Measurements from ENCODE around the gene GALNT8.

Gene GALNT8

GRCh38 chr12:4807813-4808212 lies 87.6 kb downstream of the GALNT8 start:
- no peaks in the 10 kb centered on the region for H3K27me3 ChIP-seq (ENCODE audit: insufficient read depth, low read depth, severe bottlenecking)
- DNase-seq = no peak
- TF ChIP-seq, protein P1, sequence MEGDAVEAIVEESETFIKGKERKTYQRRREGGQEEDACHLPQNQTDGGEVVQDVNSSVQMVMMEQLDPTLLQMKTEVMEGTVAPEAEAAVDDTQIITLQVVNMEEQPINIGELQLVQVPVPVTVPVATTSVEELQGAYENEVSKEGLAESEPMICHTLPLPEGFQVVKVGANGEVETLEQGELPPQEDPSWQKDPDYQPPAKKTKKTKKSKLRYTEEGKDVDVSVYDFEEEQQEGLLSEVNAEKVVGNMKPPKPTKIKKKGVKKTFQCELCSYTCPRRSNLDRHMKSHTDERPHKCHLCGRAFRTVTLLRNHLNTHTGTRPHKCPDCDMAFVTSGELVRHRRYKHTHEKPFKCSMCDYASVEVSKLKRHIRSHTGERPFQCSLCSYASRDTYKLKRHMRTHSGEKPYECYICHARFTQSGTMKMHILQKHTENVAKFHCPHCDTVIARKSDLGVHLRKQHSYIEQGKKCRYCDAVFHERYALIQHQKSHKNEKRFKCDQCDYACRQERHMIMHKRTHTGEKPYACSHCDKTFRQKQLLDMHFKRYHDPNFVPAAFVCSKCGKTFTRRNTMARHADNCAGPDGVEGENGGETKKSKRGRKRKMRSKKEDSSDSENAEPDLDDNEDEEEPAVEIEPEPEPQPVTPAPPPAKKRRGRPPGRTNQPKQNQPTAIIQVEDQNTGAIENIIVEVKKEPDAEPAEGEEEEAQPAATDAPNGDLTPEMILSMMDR (IDR thresholded peaks at IDR 0.05; ENCODE audit: low read depth, low read length) = no peak

DNA sequence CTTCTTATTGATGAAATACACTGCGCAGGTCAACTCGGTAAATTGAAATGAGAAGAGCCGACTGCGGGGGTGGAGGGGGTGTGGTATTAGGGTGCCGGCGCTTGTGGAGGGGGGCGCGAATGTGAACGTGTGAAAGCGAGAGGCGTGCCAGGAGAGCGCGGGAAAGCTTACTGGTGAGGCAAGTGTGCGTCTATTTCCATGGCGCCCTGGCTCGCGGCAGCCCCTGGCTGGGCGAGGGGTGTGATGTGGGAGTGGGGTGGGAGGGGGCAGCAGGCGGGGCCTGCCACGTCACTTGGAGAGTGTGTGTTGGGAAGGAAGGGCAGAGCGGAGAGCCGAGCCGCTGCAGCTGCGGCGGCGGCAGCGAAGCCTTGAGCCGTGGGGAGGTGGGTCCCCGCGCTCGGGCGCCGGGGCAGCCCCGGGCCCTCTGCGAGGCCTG lies 88.8 kb downstream of the GALNT8 start:
- Histone ChIP-seq H3K27ac (no peak overlapping the region), H3K27me3 (ENCODE audit: insufficient read depth, low read depth, severe bottlenecking) (no peaks in the 10 kb centered on the region), H3K9me3 (ENCODE audit: severe bottlenecking) (no peaks in the 10 kb centered on the region), H3K4me3 (ENCODE audit: low read depth, low read length) (peak overlapping the region; percentile 60), H3K36me3 (no peaks in the 10 kb centered on the region)
- DNase-seq = peak; percentile 58
- TF ChIP-seq, protein P1 (IDR thresholded peaks at IDR 0.05; ENCODE audit: low read depth, low read length) = no peak

More at GRCh38 chr12:4807813-4808212, 87.6 kb downstream of the GALNT8 start:
- Histone ChIP-seq H3K27ac (no peak overlapping the region), H3K4me3 (ENCODE audit: low read depth, low read length) (no peak overlapping the region), H3K9me3 (ENCODE audit: severe bottlenecking) (no peaks in the 10 kb centered on the region), H3K36me3 (no peaks in the 10 kb centered on the region)

GRCh38 chr12:4809449-4810218 lies 89.4 kb downstream of the GALNT8 start:
- peak overlapping the region; percentile 60 for H3K4me3 ChIP-seq (ENCODE audit: low read depth, low read length)
- H3K27ac ChIP-seq = no peak overlapping the region
- H3K27me3 ChIP-seq (ENCODE audit: insufficient read depth, low read depth, severe bottlenecking) = no peaks in the 10 kb centered on the region
- H3K9me3 ChIP-seq (ENCODE audit: severe bottlenecking) = no peaks in the 10 kb centered on the region
- TF ChIP-seq, protein P1 (IDR thresholded peaks at IDR 0.05; ENCODE audit: low read depth, low read length) = no peak
- DNase-seq = no peak
- H3K36me3 ChIP-seq = no peaks in the 10 kb centered on the region

- TF ChIP-seq, protein P1 (IDR thresholded peaks at IDR 0.05; ENCODE audit: low read depth, low read length) = no peak
- Histone ChIP-seq H3K27ac (no peak overlapping the region), H3K9me3 (ENCODE audit: severe bottlenecking) (no peaks in the 10 kb centered on the region), H3K36me3 (no peaks in the 10 kb centered on the region), H3K27me3 (ENCODE audit: insufficient read depth, low read depth, severe bottlenecking) (no peaks in the 10 kb centered on the region), H3K4me3 (ENCODE audit: low read depth, low read length) (no peak overlapping the region)
- no peak for DNase-seq
These were observed 90.0 kb downstream of the GALNT8 start for GRCh38 chr12:4810219-4810671.

- no peak for DNase-seq
- H3K9me3 ChIP-seq (ENCODE audit: severe bottlenecking) = no peaks in the 10 kb centered on the region
These were observed 92.6 kb downstream of the GALNT8 start for GRCh38 chr12:4812624-4813327.

More at GRCh38 chr12:4812624-4813327, 92.6 kb downstream of the GALNT8 start:
- no peak overlapping the region for H3K27ac ChIP-seq
- TF ChIP-seq, protein P1 (IDR thresholded peaks at IDR 0.05; ENCODE audit: low read depth, low read length) = no peak
- H3K36me3 ChIP-seq = no peaks in the 10 kb centered on the region
- no peaks in the 10 kb centered on the region for H3K27me3 ChIP-seq (ENCODE audit: insufficient read depth, low read depth, severe bottlenecking)
- no peak overlapping the region for H3K4me3 ChIP-seq (ENCODE audit: low read depth, low read length)

Data from WERI-Rb-1 (cell line).